Gastrocnemius medialis (tissue), 4 donors: ENCODE data around the gene DDIT4.

Experiments
- POLR2A ChIP-seq, 2 donors: fragments of 450-650 bp; IDR thresholded peaks; one replicate each; pipeline ENCODE4 v1.6.1; 2017; ENCODE audit warnings: antibody characterized with exemption in 2 of 2, mild to moderate bottlenecking in 2 of 2, moderate library complexity in 2 of 2
- TF ChIP-seq, protein P1 (sequence below), 5 experiments: fragments of 450-650 bp in 3 of 5; fragments of 200-600 bp in 2 of 5; sonication (generic) in 2 of 5; IDR thresholded peaks in 4 of 5; conservative IDR thresholded peaks in 1 of 5; 1 replicate in 4 of 5; 2 replicates in 1 of 5; pipeline ENCODE4 v1.5.1; 2016 to 2019; ENCODE audit warnings: antibody characterized with exemption in 5 of 5, mild to moderate bottlenecking in 3 of 5, moderate library complexity in 3 of 5

DNA sequence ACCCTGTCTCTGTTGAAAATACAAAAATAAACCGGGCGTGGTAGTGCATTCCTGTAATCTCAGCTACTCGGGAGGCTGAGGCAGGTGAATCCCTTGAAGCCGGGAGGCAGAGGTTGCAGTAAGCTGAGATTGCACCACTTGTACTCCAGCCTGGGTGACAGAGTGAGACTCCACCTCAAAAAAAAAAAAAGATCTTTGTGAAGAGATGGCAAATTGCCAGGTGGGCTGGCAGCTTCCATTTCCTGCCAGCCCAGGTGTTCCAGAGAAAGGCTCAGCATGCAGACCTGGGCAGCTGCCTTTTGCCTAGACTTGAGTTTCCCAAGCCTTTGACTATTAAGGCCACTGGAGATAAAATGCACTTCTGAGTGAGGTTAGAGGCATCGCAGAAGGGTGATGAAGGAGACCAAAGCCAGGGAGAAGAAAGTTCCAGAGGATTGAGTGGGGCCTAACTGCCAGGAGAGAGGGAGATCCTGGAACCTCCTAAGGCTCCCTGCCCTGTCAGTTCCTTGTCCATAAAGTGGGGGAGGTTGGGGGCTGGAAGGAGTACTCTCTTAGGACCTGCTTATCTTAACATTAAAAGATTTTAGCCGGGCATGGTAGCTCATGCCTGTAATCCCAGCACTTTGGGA, 10.0 kb upstream of the DDIT4 start:
- TF ChIP-seq, protein P1, sequence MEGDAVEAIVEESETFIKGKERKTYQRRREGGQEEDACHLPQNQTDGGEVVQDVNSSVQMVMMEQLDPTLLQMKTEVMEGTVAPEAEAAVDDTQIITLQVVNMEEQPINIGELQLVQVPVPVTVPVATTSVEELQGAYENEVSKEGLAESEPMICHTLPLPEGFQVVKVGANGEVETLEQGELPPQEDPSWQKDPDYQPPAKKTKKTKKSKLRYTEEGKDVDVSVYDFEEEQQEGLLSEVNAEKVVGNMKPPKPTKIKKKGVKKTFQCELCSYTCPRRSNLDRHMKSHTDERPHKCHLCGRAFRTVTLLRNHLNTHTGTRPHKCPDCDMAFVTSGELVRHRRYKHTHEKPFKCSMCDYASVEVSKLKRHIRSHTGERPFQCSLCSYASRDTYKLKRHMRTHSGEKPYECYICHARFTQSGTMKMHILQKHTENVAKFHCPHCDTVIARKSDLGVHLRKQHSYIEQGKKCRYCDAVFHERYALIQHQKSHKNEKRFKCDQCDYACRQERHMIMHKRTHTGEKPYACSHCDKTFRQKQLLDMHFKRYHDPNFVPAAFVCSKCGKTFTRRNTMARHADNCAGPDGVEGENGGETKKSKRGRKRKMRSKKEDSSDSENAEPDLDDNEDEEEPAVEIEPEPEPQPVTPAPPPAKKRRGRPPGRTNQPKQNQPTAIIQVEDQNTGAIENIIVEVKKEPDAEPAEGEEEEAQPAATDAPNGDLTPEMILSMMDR (IDR thresholded peaks at IDR 0.05 in 4 of 5, conservative IDR thresholded peaks at IDR 0.05 in 1 of 5), result no peak
- TF ChIP-seq POLR2A (IDR thresholded peaks at IDR 0.05), result no peak
